SJSA1 (cell line): ENCODE measurements around the gene NOC2L. TPM values are rescaled to one million over a fixed set of nuclear protein-coding genes. Genes with fewer than 3 reads are reported as not detected.

Source experiments
- DNase-seq, 2 experiments: peaks; one replicate each; pipeline ENCODE4 v3.0.0-alpha.2; 2015 to 2020; ENCODE audit warnings: low spot score in 2 of 2, low read depth in 1 of 2
- H3K27ac ChIP-seq: fragments of 250-450 bp; sonication (Bioruptor Pico); 2 replicates; pipeline ENCODE4 v1.5.1; 2020; ENCODE audit warnings: mild to moderate bottlenecking, moderate library complexity
- H3K27me3 ChIP-seq: fragments of 250-450 bp; sonication (Bioruptor Pico); replicated peaks from 2 replicates; pipeline ENCODE4 v1.5.1; 2020; ENCODE audit warnings: mild to moderate bottlenecking, moderate library complexity
- H3K36me3 ChIP-seq: fragments of 250-450 bp; sonication (Bioruptor Pico); 2 replicates; pipeline ENCODE4 v1.5.1; 2020; ENCODE audit warnings: mild to moderate bottlenecking
- H3K4me1 ChIP-seq: fragments of 250-450 bp; sonication (Bioruptor Pico); replicated peaks from 2 replicates; pipeline ENCODE4 v1.6.1; 2021; ENCODE audit warnings: mild to moderate bottlenecking
- H3K4me3 ChIP-seq: fragments of 250-450 bp; sonication (Bioruptor Pico); 2 replicates; pipeline ENCODE4 v1.5.1; 2020; ENCODE audit warnings: mild to moderate bottlenecking
- H3K9me3 ChIP-seq: fragments of 250-450 bp; sonication (Bioruptor Pico); replicated peaks from 2 replicates; pipeline ENCODE4 v1.5.1; 2020; ENCODE audit warnings: mild to moderate bottlenecking
- total RNA-seq: library from RNA; depleted of rRNA; stranded (reverse); fragments of >200 nt; shearing (Covaris generic); gene quantifications from 2 replicates; pipeline ENCODE4 v1.2.3, GENCODE V29; 2014

NOC2L gene
- total RNA-seq, 1 experiment from 2014 or later, result 129 TPM

GRCh38 chr1:924656-925560 lies 34.1 kb downstream of the NOC2L start:
- peak; percentile 54 to 73 for DNase-seq
- Histone ChIP-seq H3K27ac (no peak overlapping the region), H3K9me3 (no peaks in the 10 kb centered on the region; the same call in 1 of the 2 replicates), H3K4me1 (peaks cover 52% of the 10 kb centered on the region), H3K27me3 (no peaks in the 10 kb centered on the region), H3K36me3 (peaks cover 70% of the 10 kb centered on the region), H3K4me3 (peak overlapping the region; percentile 93)

GRCh38 chr1:923991-924655 lies 34.9 kb downstream of the NOC2L start:
- Histone ChIP-seq H3K9me3 (no peaks in the 10 kb centered on the region; the same call in 1 of the 2 replicates), H3K27ac (no peak overlapping the region), H3K36me3 (peaks cover 67% of the 10 kb centered on the region), H3K4me1 (peaks cover 53% of the 10 kb centered on the region), H3K4me3 (peak overlapping the region; percentile 93), H3K27me3 (no peaks in the 10 kb centered on the region)
- DNase-seq, result peak in 1 of 2 experiments; percentile 50

GRCh38 chr1:923131-923990 lies 35.7 kb downstream of the NOC2L start, which contains the start of gene SAMD11:
Gene SAMD11, plus strand, starts transcription at chr1:923923. Its CDS starts 509 bp downstream, at chr1:924432.
- Histone ChIP-seq H3K4me1 (peaks cover 53% of the 10 kb centered on the region), H3K27me3 (peaks cover 3% of the 10 kb centered on the region), H3K27ac (no peak within 1 kb of the TSS), H3K4me3 (peak within 1 kb of the TSS; percentile 93), H3K9me3 (no peaks in the 10 kb centered on the region; the same call in 1 of the 2 replicates), H3K36me3 (peaks cover 60% of the 10 kb centered on the region)
- peak; percentile 65 to 85 for DNase-seq

GRCh38 chr1:921011-921837 lies 37.8 kb downstream of the NOC2L start:
- Histone ChIP-seq H3K36me3 (peaks cover 41% of the 10 kb centered on the region), H3K9me3 (no peaks in the 10 kb centered on the region; the same call in none of the 2 replicates), H3K27ac (no peak overlapping the region), H3K27me3 (peaks cover 24% of the 10 kb centered on the region), H3K4me1 (peaks cover 48% of the 10 kb centered on the region), H3K4me3 (peak overlapping the region; percentile 7; the same call in 1 of the 2 replicates)
- DNase-seq, result peak; percentile 75 to 82

- Histone ChIP-seq H3K27ac (no peak overlapping the region), H3K4me3 (no peak overlapping the region), H3K9me3 (no peaks in the 10 kb centered on the region; the same call in none of the 2 replicates), H3K36me3 (peaks cover 35% of the 10 kb centered on the region), H3K4me1 (peaks cover 41% of the 10 kb centered on the region), H3K27me3 (peaks cover 31% of the 10 kb centered on the region)
- peak in 1 of 2 experiments; percentile 7 for DNase-seq
These were observed 38.5 kb downstream of the NOC2L start for GRCh38 chr1:920521-920920.

- DNase-seq, result no peak
- Histone ChIP-seq H3K27ac (no peak overlapping the region), H3K27me3 (peaks cover 37% of the 10 kb centered on the region), H3K4me1 (peaks cover 38% of the 10 kb centered on the region), H3K9me3 (no peaks in the 10 kb centered on the region; the same call in none of the 2 replicates), H3K36me3 (peaks cover 34% of the 10 kb centered on the region), H3K4me3 (no peak overlapping the region)
These were observed 39.0 kb downstream of the NOC2L start for GRCh38 chr1:920010-920409.

GRCh38 chr1:919271-919872 lies 39.7 kb downstream of the NOC2L start:
- Histone ChIP-seq H3K9me3 (no peaks in the 10 kb centered on the region; the same call in none of the 2 replicates), H3K27me3 (peaks cover 38% of the 10 kb centered on the region), H3K4me1 (peaks cover 36% of the 10 kb centered on the region), H3K36me3 (peaks cover 28% of the 10 kb centered on the region), H3K4me3 (no peak overlapping the region), H3K27ac (no peak overlapping the region)
- no peak for DNase-seq

- no peaks in the 10 kb centered on the region; the same call in 1 of the 2 replicates for H3K9me3 ChIP-seq
- DNase-seq, result no peak
- H3K27ac ChIP-seq, result no peak overlapping the region
- H3K36me3 ChIP-seq, result peaks cover 25% of the 10 kb centered on the region
- peaks cover 42% of the 10 kb centered on the region for H3K27me3 ChIP-seq
- H3K4me3 ChIP-seq, result no peak overlapping the region
- H3K4me1 ChIP-seq, result peaks cover 31% of the 10 kb centered on the region
These were observed 40.2 kb downstream of the NOC2L start for GRCh38 chr1:918843-919242.

- Histone ChIP-seq H3K9me3 (no peaks in the 10 kb centered on the region; the same call in 1 of the 2 replicates), H3K4me3 (no peak overlapping the region), H3K27ac (no peak overlapping the region), H3K4me1 (peaks cover 26% of the 10 kb centered on the region), H3K27me3 (peaks cover 42% of the 10 kb centered on the region), H3K36me3 (peaks cover 23% of the 10 kb centered on the region)
- DNase-seq, result peak in 1 of 2 experiments; percentile 7
These were observed 40.7 kb downstream of the NOC2L start for GRCh38 chr1:918353-918752.

GRCh38 chr1:917466-918091 lies 41.5 kb downstream of the NOC2L start:
- no peak for DNase-seq
- H3K4me1 ChIP-seq, result peaks cover 19% of the 10 kb centered on the region
- no peaks in the 10 kb centered on the region; the same call in 1 of the 2 replicates for H3K9me3 ChIP-seq
- H3K27me3 ChIP-seq, result peaks cover 42% of the 10 kb centered on the region
- H3K36me3 ChIP-seq, result peaks cover 15% of the 10 kb centered on the region
- H3K4me3 ChIP-seq, result no peak overlapping the region
- H3K27ac ChIP-seq, result no peak overlapping the region

GRCh38 chr1:917076-917459 lies 42.0 kb downstream of the NOC2L start:
- H3K36me3 ChIP-seq, result peaks cover 10% of the 10 kb centered on the region; the same call in 1 of the 2 replicates
- H3K9me3 ChIP-seq, result no peaks in the 10 kb centered on the region; the same call in 1 of the 2 replicates
- H3K27me3 ChIP-seq, result peaks cover 42% of the 10 kb centered on the region
- no peak for DNase-seq
- no peak overlapping the region for H3K4me3 ChIP-seq
- peaks cover 19% of the 10 kb centered on the region for H3K4me1 ChIP-seq
- no peak overlapping the region for H3K27ac ChIP-seq
